Lung (tissue), 12 donors: ENCODE results near the gene LCA5. TPM values are rescaled to one million over a fixed set of nuclear protein-coding genes. Genes with fewer than 3 reads are reported as not detected.

ENCODE experiments used
- ATAC-seq: fragments of 200-7000 bp; cut with Tn5 transposase; one replicate; pipeline ENCODE4 v1.9.1; 2020; ENCODE audit warnings: moderate number of reproducible peaks; ENCODE audit not compliant: insufficient read depth, low FRiP score
- DNase-seq, 3 donors: peaks; one replicate each; pipeline ENCODE4 v3.0.0-alpha.2; 2013 to 2017
- H3K27ac ChIP-seq, 2 donors: one replicate each; pipeline ENCODE4 v1.5.1; 2013; ENCODE audit warnings: mild to moderate bottlenecking in 2 of 2, moderate library complexity in 2 of 2, control low read depth in 1 of 2, inconsistent platforms in 1 of 2, low read depth in 1 of 2, low read length in 1 of 2
- H3K27me3 ChIP-seq, 3 donors: one replicate each; pipeline ENCODE4 v1.5.1; 2013; ENCODE audit warnings: low read length in 2 of 3; ENCODE audit not compliant: control insufficient read depth in 3 of 3, insufficient read depth in 3 of 3
- H3K36me3 ChIP-seq, 4 donors: one replicate each; pipeline ENCODE4 v1.5.1; 2013; ENCODE audit warnings: low read length in 4 of 4, mild to moderate bottlenecking in 1 of 4, moderate library complexity in 1 of 4; ENCODE audit not compliant: control insufficient read depth in 4 of 4, insufficient read depth in 4 of 4
- H3K4me1 ChIP-seq, 5 donors: one replicate each; pipeline ENCODE4 v1.5.1; 2013; ENCODE audit warnings: low read length in 5 of 5, mild to moderate bottlenecking in 2 of 5, moderate library complexity in 1 of 5; ENCODE audit not compliant: control insufficient read depth in 5 of 5, insufficient read depth in 5 of 5
- H3K4me3 ChIP-seq: one replicate; pipeline ENCODE4 v1.5.1; 2013; ENCODE audit warnings: mild to moderate bottlenecking, control low read depth, moderate library complexity
- H3K9ac ChIP-seq, 2 donors: one replicate each; pipeline ENCODE4 v1.5.1; 2013; ENCODE audit warnings: low read length in 2 of 2, control low read depth in 1 of 2; ENCODE audit not compliant: insufficient read depth in 1 of 2
- H3K9me3 ChIP-seq, 4 donors: one replicate each; pipeline ENCODE4 v1.5.1; 2013; ENCODE audit warnings: low read length in 3 of 4, mild to moderate bottlenecking in 1 of 4, moderate library complexity in 1 of 4; ENCODE audit not compliant: control insufficient read depth in 4 of 4, insufficient read depth in 3 of 4
- CTCF ChIP-seq: IDR thresholded peaks from 2 replicates; pipeline ENCODE4 v1.5.1; 2012; ENCODE audit warnings: mild to moderate bottlenecking; ENCODE audit errors: control extremely low read depth, extremely low read depth
- WGBS, 2 donors: extraction: QIAGEN DNeasy Blood & Tissue Kit; methylation state at CpG; one replicate each; pipeline ENCODE4 v1.1.7; 2013; 5-methylcytosine and 5-hydroxymethylcytosine counted together
- polyA plus RNA-seq, 2 donors: library from polyadenylated mRNA; stranded (reverse); fragments of 200-250 nt; gene quantifications; one replicate each; pipeline ENCODE4 v1.2.1, GENCODE V29; 2013
- total RNA-seq, 2 donors: library from RNA; depleted of rRNA in 1 of 2; stranded (reverse); fragments of >200 nt in 1 of 2; gene quantifications; one replicate each; pipeline ENCODE4 v1.2.1, GENCODE V29; 2014 to 2021
- donor health status: control.
- donor health status: control.
- donor health status: Bipolar disorder and iron deficiency.
- donor health status: healthy.
- donor health status: DM: yes; HTN: yes; CAD: no.

LCA5 gene
- total and polyA plus RNA-seq, 4 donors, result 1.6 to 27.3 (median 5.0) TPM

GRCh38 chr6:79461205-79461604, 76.0 kb downstream of the LCA5 start:
- Histone ChIP-seq H3K4me1 (peaks cover 0 to 3% (median 0%) of the 10 kb centered on the region in 5 donors), H3K36me3 (no peaks in the 10 kb centered on the region), H3K27ac (no peak overlapping the region), H3K27me3 (no peaks in the 10 kb centered on the region), H3K9me3 (no peaks in the 10 kb centered on the region), H3K9ac (no peak overlapping the region), H3K4me3 (no peak overlapping the region)
- TF ChIP-seq CTCF, result no peak
- no peak for ATAC-seq
- DNase-seq, result no peak
- 89 to 93% methylated on average over 3 of the region's 3 CpGs for WGBS, 2 donors

GRCh38 chr6:79455446-79455845, 81.8 kb downstream of the LCA5 start:
- no peak overlapping the region for H3K9ac ChIP-seq
- no peaks in the 10 kb centered on the region for H3K27me3 ChIP-seq
- no peaks in the 10 kb centered on the region for H3K9me3 ChIP-seq
- no peaks in the 10 kb centered on the region for H3K36me3 ChIP-seq
- H3K4me1 ChIP-seq, result peaks cover 0 to 7% (median 0%) of the 10 kb centered on the region in 5 donors
- H3K27ac ChIP-seq, result no peak overlapping the region
- no peak overlapping the region for H3K4me3 ChIP-seq
- WGBS, 2 donors, result 62 to 75% methylated on average over 1 of the region's 1 CpG
- no peak for TF ChIP-seq CTCF
- ATAC-seq (no peak), DNase-seq (no peak)

GRCh38 chr6:79453558-79454042, 83.6 kb downstream of the LCA5 start:
- Histone ChIP-seq H3K9me3 (no peaks in the 10 kb centered on the region), H3K4me3 (no peak overlapping the region), H3K36me3 (no peaks in the 10 kb centered on the region), H3K9ac (no peak overlapping the region), H3K4me1 (peaks cover 0 to 7% (median 0%) of the 10 kb centered on the region in 5 donors), H3K27me3 (no peaks in the 10 kb centered on the region), H3K27ac (no peak overlapping the region)
- WGBS, 2 donors, result 29 to 43% methylated on average over 3 of the region's 3 CpGs
- ATAC-seq, result no peak
- no peak for TF ChIP-seq CTCF
- peak in 2 of 3 donors; percentile 65 to 79 for DNase-seq

- no peak for TF ChIP-seq CTCF
- 47 to 58% methylated on average over 7 of the region's 7 CpGs for WGBS, 2 donors
- Histone ChIP-seq H3K36me3 (no peaks in the 10 kb centered on the region), H3K4me1 (peaks cover 0 to 7% (median 0%) of the 10 kb centered on the region in 5 donors), H3K9me3 (no peaks in the 10 kb centered on the region), H3K4me3 (no peak overlapping the region), H3K27ac (no peak overlapping the region), H3K9ac (no peak overlapping the region), H3K27me3 (no peaks in the 10 kb centered on the region)
- DNase-seq, result no peak
- peak; percentile 63 for ATAC-seq
Observed at GRCh38 chr6:79450984-79451383, 86.2 kb downstream of the LCA5 start.
